Globus pallidus (tissue), 1 donor: ENCODE measurements around the gene GLG1.
"Not testable (repeated sequence)": the region's sequence is repeated elsewhere in the genome, so short reads cannot be mapped to it uniquely, and the experiment has no call there.

Source experiments
- DNase-seq: peaks from one replicate; pipeline ENCODE4 v3.0.0-alpha.2; 2015; ENCODE audit warnings: low spot score

GLG1 gene

GRCh38 chr16:74575175-74575806 lies 31.6 kb downstream of the GLG1 start:
- peak; percentile 22 for DNase-seq

GRCh38 chr16:74574146-74574545 lies 32.8 kb downstream of the GLG1 start:
- no peak for DNase-seq

GRCh38 chr16:74573622-74574021 lies 33.3 kb downstream of the GLG1 start:
- no peak for DNase-seq

- peak; percentile 50 for DNase-seq
These were observed 36.3 kb downstream of the GLG1 start for GRCh38 chr16:74570412-74571301.

- DNase-seq: no peak
These were observed 37.8 kb downstream of the GLG1 start for GRCh38 chr16:74568961-74569631.

- no peak for DNase-seq
These were observed 39.0 kb downstream of the GLG1 start for GRCh38 chr16:74567901-74568300.

GRCh38 chr16:74565378-74565777 lies 41.5 kb downstream of the GLG1 start:
- no peak for DNase-seq

- DNase-seq: no peak
These were observed 42.4 kb downstream of the GLG1 start for GRCh38 chr16:74564451-74564984.

- DNase-seq: no peak
These were observed 43.1 kb downstream of the GLG1 start for GRCh38 chr16:74563828-74564263.

GRCh38 chr16:74562117-74562516 lies 44.8 kb downstream of the GLG1 start:
- DNase-seq: no peak

- DNase-seq: no peak
These were observed 45.3 kb downstream of the GLG1 start for GRCh38 chr16:74561626-74562025.

GRCh38 chr16:74560912-74561311 lies 46.0 kb downstream of the GLG1 start:
- DNase-seq: no peak

- no peak for DNase-seq
These were observed 48.0 kb downstream of the GLG1 start for GRCh38 chr16:74558873-74559272.

- no peak for DNase-seq
These were observed 49.6 kb downstream of the GLG1 start for GRCh38 chr16:74557275-74557674.

GRCh38 chr16:74556375-74556922 lies 50.5 kb downstream of the GLG1 start:
- DNase-seq: no peak

- not testable (repeated sequence) for DNase-seq
These were observed 54.6 kb downstream of the GLG1 start for GRCh38 chr16:74552357-74552756.

GRCh38 chr16:74550227-74551019 lies 56.5 kb downstream of the GLG1 start:
- not testable (repeated sequence) for DNase-seq

- DNase-seq: not testable (repeated sequence)
These were observed 60.8 kb downstream of the GLG1 start for GRCh38 chr16:74546112-74546511.

- not testable (repeated sequence) for DNase-seq
These were observed 63.9 kb downstream of the GLG1 start for GRCh38 chr16:74542911-74543578.

- not testable (repeated sequence) for DNase-seq
These were observed 66.3 kb downstream of the GLG1 start for GRCh38 chr16:74540663-74541062.

- DNase-seq: not testable (repeated sequence)
These were observed 68.1 kb downstream of the GLG1 start for GRCh38 chr16:74538801-74539200.
